Lung (tissue), 12 donors: ENCODE measurements around the gene ANLN. TPM values are rescaled to one million over a fixed set of nuclear protein-coding genes. Genes with fewer than 3 reads are reported as not detected.

Experiments used
- ATAC-seq: fragments of 200-7000 bp; cut with Tn5 transposase; one replicate; pipeline ENCODE4 v1.9.1; 2020; ENCODE audit warnings: moderate number of reproducible peaks; ENCODE audit not compliant: insufficient read depth, low FRiP score
- DNase-seq, 3 donors: peaks; one replicate each; pipeline ENCODE4 v3.0.0-alpha.2; 2013 to 2017
- H3K27ac ChIP-seq, 2 donors: one replicate each; pipeline ENCODE4 v1.5.1; 2013; ENCODE audit warnings: mild to moderate bottlenecking in 2 of 2, moderate library complexity in 2 of 2, control low read depth in 1 of 2, inconsistent platforms in 1 of 2, low read depth in 1 of 2, low read length in 1 of 2
- H3K27me3 ChIP-seq, 3 donors: one replicate each; pipeline ENCODE4 v1.5.1; 2013; ENCODE audit warnings: low read length in 2 of 3; ENCODE audit not compliant: control insufficient read depth in 3 of 3, insufficient read depth in 3 of 3
- H3K36me3 ChIP-seq, 4 donors: one replicate each; pipeline ENCODE4 v1.5.1; 2013; ENCODE audit warnings: low read length in 4 of 4, mild to moderate bottlenecking in 1 of 4, moderate library complexity in 1 of 4; ENCODE audit not compliant: control insufficient read depth in 4 of 4, insufficient read depth in 4 of 4
- H3K4me1 ChIP-seq, 5 donors: one replicate each; pipeline ENCODE4 v1.5.1; 2013; ENCODE audit warnings: low read length in 5 of 5, mild to moderate bottlenecking in 2 of 5, moderate library complexity in 1 of 5; ENCODE audit not compliant: control insufficient read depth in 5 of 5, insufficient read depth in 5 of 5
- H3K4me3 ChIP-seq: one replicate; pipeline ENCODE4 v1.5.1; 2013; ENCODE audit warnings: mild to moderate bottlenecking, control low read depth, moderate library complexity
- H3K9ac ChIP-seq, 2 donors: one replicate each; pipeline ENCODE4 v1.5.1; 2013; ENCODE audit warnings: low read length in 2 of 2, control low read depth in 1 of 2; ENCODE audit not compliant: insufficient read depth in 1 of 2
- H3K9me3 ChIP-seq, 4 donors: one replicate each; pipeline ENCODE4 v1.5.1; 2013; ENCODE audit warnings: low read length in 3 of 4, mild to moderate bottlenecking in 1 of 4, moderate library complexity in 1 of 4; ENCODE audit not compliant: control insufficient read depth in 4 of 4, insufficient read depth in 3 of 4
- CTCF ChIP-seq: IDR thresholded peaks from 2 replicates; pipeline ENCODE4 v1.5.1; 2012; ENCODE audit warnings: mild to moderate bottlenecking; ENCODE audit errors: control extremely low read depth, extremely low read depth
- WGBS, 2 donors: extraction: QIAGEN DNeasy Blood & Tissue Kit; methylation state at CpG; one replicate each; pipeline ENCODE4 v1.1.7; 2013; 5-methylcytosine and 5-hydroxymethylcytosine counted together
- polyA plus RNA-seq, 2 donors: library from polyadenylated mRNA; stranded (reverse); fragments of 200-250 nt; gene quantifications; one replicate each; pipeline ENCODE4 v1.2.1, GENCODE V29; 2013
- total RNA-seq, 2 donors: library from RNA; depleted of rRNA in 1 of 2; stranded (reverse); fragments of >200 nt in 1 of 2; gene quantifications; one replicate each; pipeline ENCODE4 v1.2.1, GENCODE V29; 2014 to 2021
- donor health status: control.
- donor health status: control.
- donor health status: Bipolar disorder and iron deficiency.
- donor health status: healthy.
- donor health status: DM: yes; HTN: yes; CAD: no.

Gene ANLN
- total and polyA plus RNA-seq, 4 donors: 1.4 to 13.8 (median 3.2) TPM

GRCh38 chr7:36404639-36405408 lies 15.2 kb downstream of the ANLN start:
- Histone ChIP-seq H3K4me3 (no peak overlapping the region), H3K9ac (no peak overlapping the region), H3K4me1 (peaks cover 0 to 2% (median 0%) of the 10 kb centered on the region in 5 donors), H3K9me3 (no peaks in the 10 kb centered on the region), H3K36me3 (peaks cover 0 to 17% (median 4%) of the 10 kb centered on the region in 4 donors), H3K27ac (no peak overlapping the region), H3K27me3 (no peaks in the 10 kb centered on the region)
- ATAC-seq (no peak), DNase-seq (no peak)
- no peak for TF ChIP-seq CTCF
- 75 to 86% methylated on average over 7 of the region's 7 CpGs for WGBS, 2 donors

- WGBS, 2 donors: 92 to 95% methylated on average over 1 of the region's 1 CpG
- no peak for TF ChIP-seq CTCF
- H3K9ac ChIP-seq: no peak overlapping the region
These were observed 15.7 kb downstream of the ANLN start for GRCh38 chr7:36405409-36405803.

GRCh38 chr7:36406156-36406555 lies 16.5 kb downstream of the ANLN start:
- H3K4me3 ChIP-seq: no peak overlapping the region
- peaks cover 0 to 17% (median 6%) of the 10 kb centered on the region in 4 donors for H3K36me3 ChIP-seq
- DNase-seq (no peak), ATAC-seq (no peak)
- H3K27me3 ChIP-seq: no peaks in the 10 kb centered on the region
- H3K9ac ChIP-seq: no peak overlapping the region
- H3K9me3 ChIP-seq: no peaks in the 10 kb centered on the region
- no peak for TF ChIP-seq CTCF
- no peak overlapping the region for H3K27ac ChIP-seq
- peaks cover 0 to 2% (median 0%) of the 10 kb centered on the region in 5 donors for H3K4me1 ChIP-seq
- WGBS, 2 donors: 85 to 92% methylated on average over 5 of the region's 5 CpGs

More at GRCh38 chr7:36405409-36405803, 15.7 kb downstream of the ANLN start:
- Histone ChIP-seq H3K4me3 (no peak overlapping the region), H3K9me3 (no peaks in the 10 kb centered on the region), H3K36me3 (peaks cover 0 to 17% (median 4%) of the 10 kb centered on the region in 4 donors), H3K4me1 (peaks cover 0 to 2% (median 0%) of the 10 kb centered on the region in 5 donors), H3K27ac (no peak overlapping the region), H3K27me3 (no peaks in the 10 kb centered on the region)
- no peak for ATAC-seq
- no peak for DNase-seq
